Uterus (tissue), 4 donors: ENCODE measurements around the gene ARL4D. TPM values are rescaled to one million over a fixed set of nuclear protein-coding genes. Genes with fewer than 3 reads are reported as not detected.
A peak's percentile ranks its signal among the peaks of the same experiment; 100 is the strongest.

ENCODE experiments used
- DNase-seq, 2 donors: peaks; one replicate each; pipeline ENCODE4 v3.0.0-alpha.2; 2019 to 2020
- H3K27ac ChIP-seq, 2 donors: fragments of 200-600 bp; sonication (generic); 1 replicate in 1 of 2; 2 replicates in 1 of 2; pipeline ENCODE4 v1.5.1; 2016 to 2018
- H3K27me3 ChIP-seq, 2 donors: fragments of 200-600 bp; sonication (generic); one replicate each; pipeline ENCODE4 v1.5.1; 2018 to 2019; ENCODE audit warnings: control low read depth in 1 of 2
- H3K36me3 ChIP-seq, 2 donors: fragments of 200-600 bp; sonication (generic); one replicate each; pipeline ENCODE4 v1.5.1; 2019; ENCODE audit warnings: control low read depth in 1 of 2
- H3K4me1 ChIP-seq, 2 donors: fragments of 200-600 bp; sonication (generic); one replicate each; pipeline ENCODE4 v1.5.1; 2018 to 2019; ENCODE audit warnings: control low read depth in 1 of 2
- H3K4me3 ChIP-seq, 2 donors: fragments of 200-600 bp; sonication (generic); 1 replicate in 1 of 2; 2 replicates in 1 of 2; pipeline ENCODE4 v1.5.1; 2018 to 2019; ENCODE audit warnings: mild to moderate bottlenecking in 1 of 2
- H3K9me3 ChIP-seq, 2 donors: fragments of 200-600 bp; sonication (generic); one replicate each; pipeline ENCODE4 v1.5.1; 2019; ENCODE audit warnings: control low read depth in 1 of 2
- CTCF ChIP-seq, 4 experiments: fragments of 200-600 bp in 2 of 4; fragments of 450-650 bp in 2 of 4; sonication (generic) in 2 of 4; IDR thresholded peaks; one replicate each; pipeline ENCODE4 v1.5.1; 2016 to 2019; ENCODE audit warnings: antibody characterized with exemption in 4 of 4, mild to moderate bottlenecking in 2 of 4, moderate library complexity in 1 of 4
- POLR2A ChIP-seq, 2 donors: fragments of 450-650 bp; IDR thresholded peaks; one replicate each; pipeline ENCODE4 v1.6.1; 2016; ENCODE audit warnings: antibody characterized with exemption in 2 of 2, mild to moderate bottlenecking in 1 of 2, moderate library complexity in 1 of 2
- intact Hi-C: fragments of 100-400 bp; cut with DNase I; formaldehyde crosslinking; loops from one replicate; pipeline ENCODE4 v1.15.1; 2023; ENCODE audit warnings: low total_unique reads
- total RNA-seq, 4 donors: library from RNA; depleted of rRNA in 3 of 4; stranded (reverse); fragments of >200 nt in 3 of 4; gene quantifications; one replicate each; pipeline versions ENCODE4 v1.1.0 to v1.2.4, GENCODE V29; 2014 to 2023
- donor health status: DM: yes; HTN: yes; CAD: no.

ARL4D gene
- total RNA-seq, 4 donors from 2014 or later = 19.1 to 33.2 (median 25.7) TPM

- Histone ChIP-seq H3K4me1 (peaks cover 0 to 3% of the 10 kb centered on the region in 2 donors), H3K27me3 (no peaks in the 10 kb centered on the region), H3K9me3 (no peaks in the 10 kb centered on the region), H3K4me3 (no peak overlapping the region), H3K36me3 (no peaks in the 10 kb centered on the region), H3K27ac (no peak overlapping the region)
- no peak for DNase-seq
- TF ChIP-seq POLR2A (IDR thresholded peaks at IDR 0.05) (no peak), CTCF (IDR thresholded peaks at IDR 0.05) (no peak)
- intact Hi-C loops = no loop called here
Measured at GRCh38 chr17:43395165-43395564, 3.6 kb upstream of the ARL4D start.

GRCh38 chr17:43396491-43397060 is 2.2 kb upstream of the ARL4D start:
- no peak for DNase-seq
- intact Hi-C loops = no loop called here
- Histone ChIP-seq H3K4me3 (no peak overlapping the region), H3K36me3 (no peaks in the 10 kb centered on the region), H3K27me3 (no peaks in the 10 kb centered on the region), H3K9me3 (no peaks in the 10 kb centered on the region), H3K4me1 (peaks cover 0 to 3% of the 10 kb centered on the region in 2 donors), H3K27ac (no peak overlapping the region)
- no peak for TF ChIP-seq POLR2A (IDR thresholded peaks at IDR 0.05)
- no peak for TF ChIP-seq CTCF (IDR thresholded peaks at IDR 0.05)

- H3K9me3 ChIP-seq = no peaks in the 10 kb centered on the region
- H3K27ac ChIP-seq = peak overlapping the region; percentile 89 to 91
- intact Hi-C loops = no loop called here
- H3K36me3 ChIP-seq = no peaks in the 10 kb centered on the region
- DNase-seq = no peak
- H3K4me3 ChIP-seq = peak overlapping the region; percentile 91 to 96
- H3K27me3 ChIP-seq = no peaks in the 10 kb centered on the region
- TF ChIP-seq CTCF (IDR thresholded peaks at IDR 0.05) (no peak), POLR2A (IDR thresholded peaks at IDR 0.05) (no peak)
- H3K4me1 ChIP-seq = no peaks in the 10 kb centered on the region
Measured at GRCh38 chr17:43399839-43400328, 1.1 kb downstream of the ARL4D start.

GRCh38 chr17:43400943-43401717 is 2.3 kb downstream of the ARL4D start:
- no peaks in the 10 kb centered on the region for H3K4me1 ChIP-seq
- peak overlapping the region; percentile 91 to 96 for H3K4me3 ChIP-seq
- TF ChIP-seq CTCF (IDR thresholded peaks at IDR 0.05) (no peak), POLR2A (IDR thresholded peaks at IDR 0.05) (no peak)
- no peaks in the 10 kb centered on the region for H3K9me3 ChIP-seq
- no peaks in the 10 kb centered on the region for H3K27me3 ChIP-seq
- peak overlapping the region; percentile 89 to 91 for H3K27ac ChIP-seq
- H3K36me3 ChIP-seq = no peaks in the 10 kb centered on the region
- intact Hi-C loops = no loop called here
- DNase-seq = no peak

GRCh38 chr17:43402078-43402477 is 3.3 kb downstream of the ARL4D start:
- no peak for DNase-seq
- intact Hi-C loops = no loop called here
- TF ChIP-seq POLR2A (IDR thresholded peaks at IDR 0.05) = no peak
- no peak for TF ChIP-seq CTCF (IDR thresholded peaks at IDR 0.05)
- Histone ChIP-seq H3K9me3 (no peaks in the 10 kb centered on the region), H3K36me3 (no peaks in the 10 kb centered on the region), H3K4me1 (peaks cover 0 to 5% of the 10 kb centered on the region in 2 donors), H3K4me3 (no peak overlapping the region), H3K27ac (peak overlapping the region; percentile 89 to 91), H3K27me3 (no peaks in the 10 kb centered on the region)
